ENCODE measurements around the gene AP1S2. TPM values are rescaled to one million over a fixed set of nuclear protein-coding genes. Genes with fewer than 3 reads are reported as not detected.

The AP1S2 gene
- total RNA-seq, 1 donor from 2014 or later, result 46.0 TPM

GRCh38 chrX:15804563-15804962 is 50.0 kb downstream of the AP1S2 start:
- DNase-seq (ENCODE audit: low read depth), result no peak
- no peaks in the 10 kb centered on the region for H3K36me3 ChIP-seq (ENCODE audit: control insufficient read depth, insufficient read depth, low read length)
- H3K4me3 ChIP-seq (ENCODE audit: low read depth, low read length), result no peak overlapping the region
- H3K27me3 ChIP-seq (ENCODE audit: control insufficient read depth, insufficient read depth, low read length), result no peaks in the 10 kb centered on the region
- TF ChIP-seq CTCF (IDR thresholded peaks at IDR 0.05; ENCODE audit: insufficient read depth, low read length, poor library complexity, severe bottlenecking), result no peak

GRCh38 chrX:15797707-15798106 is 56.9 kb downstream of the AP1S2 start:
- H3K27me3 ChIP-seq (ENCODE audit: control insufficient read depth, insufficient read depth, low read length), result no peaks in the 10 kb centered on the region
- no peaks in the 10 kb centered on the region for H3K36me3 ChIP-seq (ENCODE audit: control insufficient read depth, insufficient read depth, low read length)
- TF ChIP-seq CTCF (IDR thresholded peaks at IDR 0.05; ENCODE audit: insufficient read depth, low read length, poor library complexity, severe bottlenecking), result no peak
- H3K4me3 ChIP-seq (ENCODE audit: low read depth, low read length), result no peak overlapping the region
- DNase-seq (ENCODE audit: low read depth), result no peak

GRCh38 chrX:15790769-15791290 is 63.8 kb downstream of the AP1S2 start:
- DNase-seq (ENCODE audit: low read depth), result no peak
- Histone ChIP-seq H3K4me3 (ENCODE audit: low read depth, low read length) (peak overlapping the region; percentile 85), H3K27me3 (ENCODE audit: control insufficient read depth, insufficient read depth, low read length) (no peaks in the 10 kb centered on the region), H3K36me3 (ENCODE audit: control insufficient read depth, insufficient read depth, low read length) (no peaks in the 10 kb centered on the region)
- TF ChIP-seq CTCF (IDR thresholded peaks at IDR 0.05; ENCODE audit: insufficient read depth, low read length, poor library complexity, severe bottlenecking), result no peak

- Histone ChIP-seq H3K36me3 (ENCODE audit: control insufficient read depth, insufficient read depth, low read length) (no peaks in the 10 kb centered on the region), H3K27me3 (ENCODE audit: control insufficient read depth, insufficient read depth, low read length) (no peaks in the 10 kb centered on the region), H3K4me3 (ENCODE audit: low read depth, low read length) (peak within 1 kb of the TSS; percentile 85)
- no peak for TF ChIP-seq CTCF (IDR thresholded peaks at IDR 0.05; ENCODE audit: insufficient read depth, low read length, poor library complexity, severe bottlenecking)
- DNase-seq (ENCODE audit: low read depth), result peak; percentile 51
Measured at GRCh38 chrX:15789979-15790768, 64.4 kb downstream of the AP1S2 start, which contains the start of gene ZRSR2. Gene ZRSR2, plus strand, starts transcription at chrX:15790484. Its CDS starts 12 bp downstream, at chrX:15790496.

- no peak for DNase-seq (ENCODE audit: low read depth)
- H3K36me3 ChIP-seq (ENCODE audit: control insufficient read depth, insufficient read depth, low read length), result no peaks in the 10 kb centered on the region
- no peaks in the 10 kb centered on the region for H3K27me3 ChIP-seq (ENCODE audit: control insufficient read depth, insufficient read depth, low read length)
- no peak for TF ChIP-seq CTCF (IDR thresholded peaks at IDR 0.05; ENCODE audit: insufficient read depth, low read length, poor library complexity, severe bottlenecking)
- no peak overlapping the region for H3K4me3 ChIP-seq (ENCODE audit: low read depth, low read length)
Measured at GRCh38 chrX:15786915-15787314, 67.7 kb downstream of the AP1S2 start.
